GM21526 (cell line): ENCODE data around the gene HCFC1.
"Not testable (repeated sequence)": the region's sequence is repeated elsewhere in the genome, so short reads cannot be mapped to it uniquely, and the experiment has no call there.

Experiments
- ATAC-seq: cut with Tn5 transposase; IDR thresholded peaks from one replicate; pipeline ENCODE4 v1.9.1; 2021; ENCODE audit warnings: moderate library complexity; ENCODE audit not compliant: unreplicated experiment, low FRiP score

The HCFC1 gene

GRCh38 chrX:154010330-154011087 lies 38.9 kb upstream of the HCFC1 start:
- no peak for ATAC-seq

- ATAC-seq, result no peak
Observed at GRCh38 chrX:154008521-154008920, 36.9 kb upstream of the HCFC1 start.

GRCh38 chrX:154006947-154007346 lies 35.3 kb upstream of the HCFC1 start:
- no peak for ATAC-seq

- ATAC-seq, result no peak
Observed at GRCh38 chrX:154004315-154004714, 32.7 kb upstream of the HCFC1 start.

- no peak for ATAC-seq
Observed at GRCh38 chrX:154002215-154002719, 30.6 kb upstream of the HCFC1 start.

GRCh38 chrX:154000051-154000450 lies 28.4 kb upstream of the HCFC1 start:
- ATAC-seq, result no peak

- no peak for ATAC-seq
Observed at GRCh38 chrX:153999359-154000037, 27.9 kb upstream of the HCFC1 start.

- no peak for ATAC-seq
Observed at GRCh38 chrX:153995504-153995903, 23.9 kb upstream of the HCFC1 start.

GRCh38 chrX:153994398-153994797 lies 22.8 kb upstream of the HCFC1 start:
- not testable (repeated sequence) for ATAC-seq

GRCh38 chrX:153993978-153994377 lies 22.4 kb upstream of the HCFC1 start:
- no peak for ATAC-seq

GRCh38 chrX:153993079-153993478 lies 21.5 kb upstream of the HCFC1 start:
- no peak for ATAC-seq

- no peak for ATAC-seq
Observed at GRCh38 chrX:153992180-153992579, 20.6 kb upstream of the HCFC1 start.

- no peak for ATAC-seq
Observed at GRCh38 chrX:153991013-153991580, 19.5 kb upstream of the HCFC1 start.

GRCh38 chrX:153989973-153990655 lies 18.5 kb upstream of the HCFC1 start:
- ATAC-seq, result no peak

GRCh38 chrX:153988493-153988892 lies 16.9 kb upstream of the HCFC1 start:
- ATAC-seq, result no peak

GRCh38 chrX:153984351-153985178 lies 12.9 kb upstream of the HCFC1 start:
- ATAC-seq, result no peak

GRCh38 chrX:153983321-153983801 lies 11.7 kb upstream of the HCFC1 start:
- ATAC-seq, result no peak

- ATAC-seq, result no peak
Observed at GRCh38 chrX:153981771-153982533, 10.3 kb upstream of the HCFC1 start.

GRCh38 chrX:153981231-153981630 lies 9.6 kb upstream of the HCFC1 start:
- no peak for ATAC-seq
